UCSD-AML1 (cell line): ENCODE results near the gene SLC24A4.

Source experiments
- DNase-seq: peaks from one replicate; lab custom pipeline; 2025; ENCODE audit not compliant: unreplicated experiment; lab: John Stamatoyannopoulos, UW

The SLC24A4 gene

DNA sequence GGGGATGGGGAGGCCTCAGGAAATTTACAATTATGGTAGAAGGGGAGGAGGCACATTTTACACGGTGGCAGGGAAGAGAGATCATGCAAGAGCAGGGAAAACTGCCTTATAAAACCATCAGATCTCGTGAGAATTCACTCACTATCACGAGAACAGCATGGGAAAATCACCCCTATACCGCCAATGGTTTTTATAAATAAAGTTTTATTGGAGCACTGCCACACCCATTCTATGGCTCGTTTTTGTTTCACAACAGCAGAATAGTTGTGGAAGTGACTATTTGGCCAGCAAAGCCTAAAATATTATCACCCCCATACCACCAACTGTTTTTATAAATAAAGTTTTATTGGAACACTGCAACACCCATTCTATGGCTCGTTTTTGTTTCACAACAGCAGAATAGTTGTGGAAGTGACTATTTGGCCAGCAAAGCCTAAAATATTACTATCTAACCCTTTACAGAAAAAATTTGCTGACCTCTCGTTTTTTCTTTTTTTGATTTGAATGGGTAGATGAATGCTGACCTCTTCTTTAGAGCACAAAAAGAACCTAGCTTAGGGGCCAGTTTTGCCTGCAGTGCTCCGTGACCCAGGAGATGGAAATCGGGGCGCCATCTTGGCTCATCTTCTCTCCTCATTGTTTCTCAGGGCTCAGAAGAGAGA is 113.3 kb downstream of the SLC24A4 start:
- no peak for DNase-seq

DNA sequence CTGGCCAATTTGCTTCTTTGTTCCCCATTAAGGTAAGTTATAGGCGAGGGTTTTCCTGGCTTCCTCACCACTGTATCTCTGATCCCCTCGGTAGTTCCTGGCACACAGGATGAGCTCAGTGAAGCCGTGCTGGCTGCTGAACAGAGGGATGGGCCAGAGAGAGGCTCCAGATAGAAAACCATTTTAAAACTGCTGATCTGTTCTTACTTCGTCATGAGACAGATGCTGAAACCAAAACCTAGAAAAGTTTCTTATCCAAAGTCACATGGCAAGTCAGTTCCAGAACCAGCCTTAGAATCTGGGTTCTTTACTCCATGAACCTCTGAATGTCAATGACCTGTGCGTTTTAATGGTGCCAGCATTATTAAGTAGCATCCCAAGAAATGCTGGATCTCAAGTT is 114.3 kb downstream of the SLC24A4 start:
- DNase-seq = no peak

DNA sequence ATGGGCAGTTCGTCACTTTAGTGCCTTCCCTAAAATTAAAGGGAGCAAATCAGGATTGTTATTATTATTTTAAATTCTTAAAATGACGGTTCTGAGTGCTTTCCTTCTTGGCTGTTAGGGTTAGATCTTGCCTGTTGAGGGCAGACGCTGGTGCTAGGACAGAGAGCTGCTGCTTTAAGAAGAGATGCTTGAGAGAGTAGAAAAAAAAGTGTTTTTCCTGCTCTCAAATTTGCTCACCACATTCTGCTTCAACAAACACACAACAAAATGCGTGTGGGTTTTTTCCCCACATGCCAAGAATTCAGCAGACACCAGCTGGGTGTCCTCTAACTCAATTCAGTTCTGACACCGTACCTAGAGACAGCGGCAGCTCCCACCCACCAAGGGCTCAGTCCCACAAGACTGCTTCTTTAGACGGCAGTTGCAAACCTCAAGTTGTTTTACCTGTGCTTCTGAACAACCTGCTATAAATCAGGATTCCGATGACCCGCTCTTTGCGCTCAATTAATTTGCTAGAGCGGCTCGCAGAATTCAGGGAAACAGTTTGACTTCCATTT is 114.8 kb downstream of the SLC24A4 start:
- no peak for DNase-seq

DNA sequence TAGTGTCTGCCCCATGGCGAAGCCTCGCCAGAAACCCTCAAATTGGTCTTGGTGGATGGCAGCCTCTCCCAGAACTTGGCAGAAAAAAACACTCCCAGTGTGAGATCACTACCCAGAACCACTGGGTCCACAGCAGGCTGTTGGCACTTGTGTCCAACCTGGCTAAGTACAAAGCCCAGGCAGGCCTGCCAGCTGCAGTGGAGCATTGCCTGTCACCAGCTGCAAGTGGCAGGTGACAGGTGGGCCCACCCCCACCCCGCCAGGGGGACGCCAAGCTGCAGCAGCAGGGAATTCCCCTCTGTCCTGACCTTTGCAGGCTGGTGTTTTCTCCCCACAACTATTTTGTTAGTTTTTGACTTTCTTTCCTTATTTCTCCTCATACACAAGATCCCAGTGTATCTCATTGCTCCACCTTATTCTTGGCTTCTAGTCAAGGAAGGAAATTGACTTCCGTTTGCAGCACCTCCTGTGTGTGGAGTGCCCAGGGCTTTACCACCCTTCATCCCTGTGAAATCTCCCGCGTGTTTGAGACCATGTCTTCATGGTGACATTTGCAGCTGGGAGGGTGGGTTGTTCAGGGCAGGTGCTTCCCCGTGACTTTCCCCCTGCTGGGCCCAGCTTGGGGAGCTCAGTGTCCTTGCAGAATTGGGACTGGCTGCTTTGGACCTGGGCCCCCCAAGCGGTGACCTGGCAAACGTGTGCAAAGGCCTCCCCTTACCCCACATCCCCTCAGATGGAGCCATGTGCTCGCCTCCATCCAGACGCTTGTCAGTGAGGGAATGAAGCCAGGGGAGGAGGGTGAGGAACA is 116.8 kb downstream of the SLC24A4 start:
- no peak for DNase-seq

DNA sequence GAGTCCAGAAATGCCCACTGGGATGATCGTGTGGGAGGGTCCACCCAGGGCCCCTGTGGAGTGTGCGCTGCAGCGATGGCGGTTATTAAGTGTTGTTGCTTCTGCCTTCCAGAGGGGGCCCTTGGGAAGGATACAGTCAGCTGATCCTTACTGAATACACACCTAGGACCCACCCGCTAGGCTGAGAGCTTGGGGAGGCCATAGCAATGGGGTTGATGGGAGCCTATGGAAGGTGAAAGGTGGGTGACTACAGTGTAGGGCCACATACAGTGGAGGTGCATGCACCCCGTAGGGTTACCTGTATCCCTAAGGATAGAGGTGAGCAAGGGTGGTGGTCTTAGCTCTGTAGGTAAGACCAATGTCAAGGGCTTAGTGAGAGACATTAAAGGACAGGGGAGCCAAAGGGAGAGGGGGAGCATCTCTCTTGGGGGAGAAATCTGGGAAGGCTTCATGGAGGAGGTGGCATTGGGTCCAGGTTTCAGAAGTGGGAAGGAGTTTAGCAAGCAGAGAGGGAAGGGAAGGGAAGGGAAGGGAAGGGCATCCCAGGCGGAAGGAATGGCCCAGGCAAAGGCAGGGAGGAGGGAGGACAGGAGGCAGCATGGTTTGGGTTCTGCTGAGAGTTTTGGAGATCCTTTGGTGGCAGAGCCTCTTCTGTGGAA is 117.5 kb downstream of the SLC24A4 start:
- no peak for DNase-seq

DNA sequence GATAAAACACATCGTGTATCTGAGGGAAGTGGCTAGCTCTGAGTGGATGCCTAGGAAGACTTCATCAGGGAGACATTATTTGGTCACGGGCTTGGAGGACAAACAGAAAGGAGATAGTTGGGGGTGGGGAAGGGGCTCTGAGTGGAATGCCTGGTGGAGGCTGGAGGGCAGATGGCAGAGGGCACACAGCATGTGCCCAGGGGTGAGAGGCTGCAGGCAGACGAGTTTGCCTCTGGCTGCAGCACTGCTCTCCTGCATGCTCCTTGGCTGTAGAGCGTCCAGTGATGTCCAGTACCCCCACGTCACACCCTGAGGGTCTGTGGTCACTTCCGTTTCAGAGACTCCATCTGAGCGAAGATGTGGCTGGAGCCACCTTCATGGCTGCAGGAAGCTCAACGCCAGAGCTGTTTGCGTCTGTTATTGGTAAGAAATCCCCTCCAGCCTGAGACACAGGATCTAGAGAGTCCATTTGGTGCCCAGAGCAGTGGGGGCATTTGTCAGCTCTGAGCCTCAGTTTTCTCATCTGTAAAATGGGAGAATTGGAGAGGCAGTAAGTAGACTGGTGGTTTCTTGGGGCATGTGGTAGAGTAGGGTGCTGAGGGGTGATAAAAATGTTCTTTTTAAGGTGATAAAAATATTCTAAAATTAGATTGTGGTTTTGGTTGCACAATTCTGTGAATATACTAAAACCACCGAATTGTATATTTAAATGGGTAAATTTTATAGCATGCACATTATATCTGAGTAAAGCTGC is 119.0 kb downstream of the SLC24A4 start:
- no peak for DNase-seq

DNA sequence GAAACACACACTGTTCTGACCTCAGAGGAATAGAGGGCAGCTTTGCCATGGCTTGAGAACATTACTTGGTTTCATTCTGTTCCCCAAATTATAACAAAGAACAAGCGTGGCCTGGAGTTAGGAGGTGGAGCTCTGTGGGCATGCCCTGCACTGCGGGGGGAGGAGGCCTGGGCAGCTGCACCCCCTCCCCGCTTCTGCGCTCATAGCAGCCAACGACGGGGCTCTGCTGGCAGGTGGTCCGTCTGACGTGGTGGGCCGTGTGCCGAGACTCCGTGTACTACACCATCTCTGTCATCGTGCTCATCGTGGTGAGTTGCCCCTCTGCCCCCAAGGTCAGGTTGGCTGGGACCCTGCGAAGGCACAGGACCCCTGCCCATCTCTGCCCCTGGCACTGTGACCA is 120.2 kb downstream of the SLC24A4 start:
- DNase-seq = no peak

DNA sequence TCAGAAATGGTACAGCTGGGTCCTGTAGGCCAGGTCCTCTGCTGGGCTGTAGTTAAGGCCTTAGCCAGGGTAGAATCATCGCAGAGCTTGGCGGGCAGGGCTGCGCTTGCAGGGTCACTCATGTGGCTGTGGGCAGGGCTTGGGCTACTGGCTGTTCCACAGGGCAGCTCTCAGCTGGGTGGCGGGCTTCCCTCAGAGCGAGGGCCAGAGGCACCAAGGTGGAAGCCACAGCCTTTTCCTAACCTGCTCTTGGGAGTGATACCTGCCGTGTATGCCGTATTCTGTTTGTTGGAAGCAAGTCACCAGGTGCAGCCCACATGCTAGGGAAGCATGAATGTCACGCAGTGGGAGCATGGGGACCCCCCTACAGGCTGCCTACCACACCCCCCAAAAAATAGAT is 120.8 kb downstream of the SLC24A4 start:
- DNase-seq = no peak

DNA sequence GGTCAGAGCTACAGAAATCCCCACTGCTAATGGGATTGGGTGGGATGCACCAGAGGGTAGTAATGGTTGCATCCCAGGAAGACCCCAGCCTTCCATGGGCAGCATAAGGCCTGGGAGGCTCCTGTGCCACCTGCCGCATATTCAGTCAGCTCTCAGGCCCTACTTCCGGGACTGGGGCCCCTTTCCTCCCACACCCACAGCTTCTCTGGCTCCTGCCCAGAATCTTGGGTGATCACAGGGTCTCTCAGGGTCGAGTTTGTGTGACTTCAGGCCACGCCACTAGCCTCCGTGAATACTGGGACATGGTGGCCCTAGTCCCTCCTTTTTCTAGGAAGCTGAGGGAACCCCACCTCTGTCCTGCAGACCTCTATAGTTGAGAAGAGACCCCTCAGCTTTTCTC is 123.8 kb downstream of the SLC24A4 start:
- no peak for DNase-seq

DNA sequence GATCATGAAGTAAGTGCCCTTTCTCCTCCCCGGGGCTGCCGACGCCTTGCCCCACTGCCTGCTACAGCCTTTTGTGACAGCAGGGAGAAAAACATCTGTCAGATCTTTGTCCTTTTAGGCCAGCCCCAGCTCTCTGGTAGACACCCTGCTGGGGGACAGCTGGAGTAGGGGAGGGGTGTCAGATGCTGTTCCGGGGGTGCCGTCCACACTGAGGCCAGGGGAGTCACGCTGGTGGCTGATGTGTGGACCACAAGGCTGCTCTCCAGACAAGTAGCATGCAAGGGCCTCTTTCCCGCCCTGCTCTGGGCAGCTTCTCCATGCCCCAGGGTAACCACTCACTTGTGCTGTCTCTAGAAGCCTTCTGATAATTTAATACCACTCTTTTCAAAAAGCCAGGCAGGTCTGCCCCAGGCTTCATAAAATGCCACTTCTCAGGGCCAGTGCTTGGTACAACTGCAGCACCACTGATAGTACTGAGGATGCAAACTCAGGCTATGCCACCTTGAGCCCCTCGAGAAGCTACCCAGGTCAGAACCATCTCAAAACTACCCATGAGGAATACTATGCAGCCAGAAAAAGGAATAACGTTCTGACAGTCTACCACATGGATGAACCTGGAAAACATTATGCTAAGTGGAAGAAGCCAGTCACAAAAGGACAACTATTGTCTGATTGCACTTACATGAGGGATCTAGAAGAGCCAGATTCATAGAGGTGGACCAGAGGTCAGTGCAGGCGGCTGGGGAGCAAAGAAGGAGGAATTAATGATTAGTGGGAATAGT is 124.6 kb downstream of the SLC24A4 start:
- DNase-seq = no peak

DNA sequence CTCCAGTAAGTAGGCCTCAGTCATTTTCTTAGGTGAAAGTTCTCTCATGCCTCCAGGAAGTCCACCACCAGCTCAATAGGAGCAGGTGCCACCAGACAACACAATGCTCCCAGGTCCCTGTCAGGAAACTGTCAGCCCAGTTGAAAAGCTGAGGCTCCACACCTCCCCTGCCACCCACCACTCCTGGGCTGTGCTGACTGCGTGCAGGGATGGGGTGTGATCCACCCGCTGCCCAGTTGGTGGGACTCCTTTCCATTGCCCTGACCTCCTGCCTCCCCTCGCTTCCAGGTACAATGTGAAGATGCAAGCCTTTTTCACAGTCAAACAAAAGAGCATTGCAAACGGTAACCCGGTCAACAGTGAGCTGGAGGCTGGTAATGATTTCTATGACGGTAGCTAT is 125.8 kb downstream of the SLC24A4 start:
- DNase-seq = no peak

DNA sequence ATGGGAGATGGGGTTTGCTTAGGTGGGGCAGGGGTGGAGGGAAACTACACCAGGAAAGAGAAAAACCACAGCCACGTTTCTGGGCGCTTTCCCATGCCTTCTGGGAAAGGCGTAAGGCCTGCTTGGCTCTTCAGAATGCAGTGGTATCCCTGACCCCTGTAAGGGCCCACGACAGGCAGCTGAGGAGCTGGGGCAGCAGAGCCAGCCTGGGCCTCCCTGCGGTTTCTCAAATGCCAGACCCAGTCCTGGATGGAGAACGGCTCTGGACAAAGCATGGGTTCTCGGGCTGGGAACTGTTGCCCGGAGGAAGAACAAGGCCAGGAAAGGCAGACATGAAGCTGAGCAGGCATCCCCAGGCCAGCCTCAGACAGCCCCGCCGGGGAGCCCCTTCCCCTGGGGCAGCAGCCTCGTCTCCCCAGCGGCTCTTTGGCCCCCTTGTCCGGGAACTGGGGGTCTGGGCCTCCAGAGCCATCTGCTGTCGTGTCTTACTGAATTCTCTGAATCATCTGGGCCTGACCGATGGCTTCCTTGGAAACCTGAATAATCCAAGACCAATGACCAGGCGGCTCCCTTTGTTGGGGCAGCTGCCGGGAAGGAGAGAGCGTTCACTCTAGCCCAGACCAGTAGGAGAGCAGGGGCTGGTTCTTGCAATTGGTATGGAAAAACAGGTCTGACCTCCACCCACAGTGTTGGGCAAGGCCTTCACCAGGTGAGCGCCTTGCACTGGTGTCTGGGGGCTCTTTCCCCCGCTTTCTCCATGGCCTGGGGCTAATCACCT is 126.6 kb downstream of the SLC24A4 start:
- no peak for DNase-seq

DNA sequence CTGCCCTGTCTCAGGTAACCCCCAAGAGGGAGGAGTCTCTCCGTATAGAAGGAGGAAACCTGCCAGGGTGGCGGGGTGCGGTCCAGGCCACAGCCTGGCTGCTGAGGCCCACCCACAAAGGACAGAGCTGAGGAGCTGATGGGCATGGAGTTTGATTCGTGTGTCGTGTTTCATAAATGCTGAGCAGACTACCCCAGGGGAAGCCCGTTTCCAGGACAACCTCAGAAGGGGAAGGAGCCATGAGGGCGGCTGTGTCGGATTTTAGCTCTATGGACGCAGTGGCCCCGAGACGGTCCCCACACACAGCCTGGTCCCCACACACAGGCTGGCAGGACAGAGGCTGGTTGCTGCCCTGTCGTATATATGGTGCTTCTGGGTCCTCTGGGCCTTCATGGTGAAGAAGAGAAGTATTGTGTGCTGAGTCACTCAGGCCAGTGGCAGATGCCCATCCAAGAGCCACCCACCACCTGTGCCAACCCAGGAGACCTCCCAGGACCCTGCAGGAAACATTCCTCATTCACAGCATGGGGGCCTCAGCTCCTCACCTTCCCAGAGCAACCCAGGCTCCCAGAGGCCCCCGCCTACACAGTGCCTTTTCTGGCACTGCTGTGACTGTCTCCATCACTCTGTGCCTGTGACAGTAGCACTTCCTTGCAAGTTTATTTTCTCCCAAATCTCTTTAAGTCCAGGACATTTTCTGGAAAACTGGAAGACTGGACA is 127.5 kb downstream of the SLC24A4 start:
- no peak for DNase-seq

DNA sequence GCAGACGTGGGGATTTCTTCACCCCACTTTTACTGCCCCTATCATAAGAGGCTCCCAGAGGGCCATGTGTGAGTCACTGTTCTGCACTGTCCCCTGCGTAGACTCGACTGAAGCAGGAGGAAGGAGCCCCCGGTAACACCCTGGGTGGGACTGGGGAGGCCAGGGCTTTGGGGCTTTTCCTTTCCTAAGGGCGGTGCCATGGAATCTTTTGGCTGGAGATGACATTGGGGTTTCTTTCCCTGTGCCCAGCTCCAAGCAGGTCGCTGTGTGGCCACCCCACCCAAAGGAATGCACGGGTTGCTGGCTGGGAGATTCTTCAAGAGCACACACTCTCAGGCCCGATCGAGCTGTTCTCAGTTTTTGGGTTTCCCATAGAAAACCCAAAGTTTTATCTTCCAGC is 128.3 kb downstream of the SLC24A4 start:
- no peak for DNase-seq

DNA sequence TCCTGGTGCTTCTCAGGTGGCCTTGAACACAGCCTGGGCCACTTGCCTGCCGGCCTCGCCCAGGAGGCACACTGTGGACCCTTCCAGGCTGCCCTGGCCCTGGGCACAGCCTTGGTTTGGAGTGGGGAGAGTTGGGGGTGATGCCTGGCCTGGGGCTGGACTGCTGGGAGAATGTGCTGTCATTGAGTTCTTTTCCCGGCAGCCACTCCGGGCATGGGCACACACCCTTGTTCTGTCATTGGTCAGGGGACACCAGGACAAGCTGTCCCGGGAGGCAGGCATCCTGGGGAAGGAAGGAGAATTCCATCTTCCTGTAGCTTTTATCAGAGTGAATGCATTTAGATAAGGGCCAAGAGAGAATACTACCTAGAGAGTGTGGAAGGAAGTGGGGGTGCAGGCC is 128.8 kb downstream of the SLC24A4 start:
- DNase-seq = no peak

DNA sequence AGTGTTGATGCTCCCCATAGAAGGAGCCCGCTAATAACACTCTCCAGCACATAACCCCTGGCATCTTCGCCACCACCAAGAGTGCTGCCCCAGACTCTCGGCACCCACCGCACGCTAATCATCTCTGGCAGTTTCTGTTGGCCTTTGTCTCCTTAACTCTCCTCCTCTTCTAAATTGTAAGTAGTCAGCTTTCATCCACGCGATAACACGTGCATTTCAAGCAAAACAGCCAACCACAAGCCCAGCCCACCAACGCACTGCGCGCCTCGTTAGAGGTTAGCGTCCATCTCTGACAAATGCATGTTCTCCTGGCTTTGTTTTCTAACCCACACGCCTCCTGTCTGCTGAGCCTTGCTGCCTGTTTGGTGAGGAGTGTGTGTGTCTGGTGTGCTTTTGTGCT is 129.5 kb downstream of the SLC24A4 start:
- DNase-seq = no peak

DNA sequence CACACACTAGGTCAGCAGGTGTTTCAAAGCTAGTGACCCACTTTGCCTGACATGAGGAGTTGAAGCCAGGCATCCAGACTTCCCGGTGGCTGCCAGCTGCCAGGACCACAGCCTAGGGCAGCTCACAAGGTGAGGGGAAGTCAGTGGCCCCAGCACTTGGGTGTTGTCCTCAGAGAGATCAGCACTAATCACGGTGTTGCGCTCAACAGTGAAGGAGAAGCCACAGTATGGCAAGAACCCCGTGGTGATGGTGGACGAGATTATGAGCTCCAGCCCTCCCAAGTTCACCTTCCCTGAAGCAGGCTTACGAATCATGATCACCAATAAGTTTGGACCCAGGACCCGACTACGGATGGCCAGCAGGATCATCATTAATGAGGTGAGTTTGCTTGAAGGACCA is 130.7 kb downstream of the SLC24A4 start:
- no peak for DNase-seq

DNA sequence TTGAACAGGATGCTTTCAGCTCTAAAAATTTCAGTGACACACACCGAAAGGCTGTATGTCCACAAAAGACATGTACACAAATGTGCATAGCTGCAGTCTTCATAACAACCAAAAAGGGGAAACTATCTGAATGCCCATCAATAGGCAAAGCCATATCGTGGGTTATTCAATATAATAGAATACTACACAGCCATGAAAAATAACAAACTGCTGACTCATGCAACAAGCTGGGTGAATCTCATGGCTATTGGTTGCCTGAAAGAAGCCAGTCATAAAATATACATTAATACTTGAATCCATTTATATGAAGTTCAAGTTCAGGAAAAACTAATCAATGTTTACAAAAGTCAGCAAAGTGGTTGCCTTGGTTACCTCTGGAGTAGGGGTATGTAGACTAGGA is 132.3 kb downstream of the SLC24A4 start:
- DNase-seq = no peak
